Activated CD4-positive, alpha-beta memory T cell treated with anti-CD3 and anti-CD28 coated beads, Interleukin-2, amount 10 ng/mL, durations not matched to agents 7 days and 5 days (primary cell): ENCODE results near the gene GPR176. TPM values are rescaled to one million over a fixed set of nuclear protein-coding genes. Genes with fewer than 3 reads are reported as not detected.

Experiments used
- total RNA-seq, 2 experiments: library from RNA; stranded (reverse); gene quantifications; one replicate each; pipeline ENCODE4 v1.2.3, GENCODE V29; 2021

The GPR176 gene
- total RNA-seq, 2 experiments from 2014 or later = 0.08 to 0.13 TPM

Other genes with a start within 250 kb of the GPR176 start
- gene FSIP1, start 137.4 kb downstream of the GPR176 start, total RNA-seq = under 1 TPM; 0.58 to 0.88 TPM
- 10 to 100 TPM; 18.9 to 19.3 TPM for gene EIF2AK4, start 13.8 kb upstream of the GPR176 start, total RNA-seq
- gene SRP14, start 118.9 kb upstream of the GPR176 start, total RNA-seq = 100 to 1,000 TPM; 150 to 153 TPM
- 10 to 100 TPM; 25.7 to 30.2 TPM for gene BMF, start 188.6 kb upstream of the GPR176 start, total RNA-seq
- gene BUB1B, start 240.8 kb upstream of the GPR176 start, total RNA-seq = 10 to 100 TPM; 73.2 to 73.8 TPM